ENCODE results near the gene MLLT10.

Gene MLLT10

GRCh38 chr10:21776883-21777282 is 242.9 kb downstream of the MLLT10 start:
- no peak overlapping the region for H3K4me3 ChIP-seq
- no peak for DNase-seq (ENCODE audit: low read depth, low spot score)
- H3K9me3 ChIP-seq (ENCODE audit: low read depth, low read length) = no peaks in the 10 kb centered on the region
- TF ChIP-seq POLR2AphosphoS5 (IDR thresholded peaks at IDR 0.05; ENCODE audit: borderline replicate concordance, low read depth, low read length) (no peak), FOXP2 (optimal IDR thresholded peaks at IDR 0.05; ENCODE audit: control extremely low read depth, extremely low read length, insufficient read depth) (no peak), EZH2 (IDR thresholded peaks at IDR 0.05) (no peak)
- no peak overlapping the region for H3K27ac ChIP-seq
- H3K9ac ChIP-seq (ENCODE audit: insufficient read length) = no peak overlapping the region
- no peaks in the 10 kb centered on the region for H3K36me3 ChIP-seq (ENCODE audit: insufficient read depth, low read length)

- no peak overlapping the region for H3K9ac ChIP-seq (ENCODE audit: insufficient read length)
- H3K4me3 ChIP-seq = no peak overlapping the region
- DNase-seq (ENCODE audit: low read depth, low spot score) = no peak
- no peak overlapping the region for H3K27ac ChIP-seq
- TF ChIP-seq EZH2 (IDR thresholded peaks at IDR 0.05) (no peak), FOXP2 (optimal IDR thresholded peaks at IDR 0.05; ENCODE audit: control extremely low read depth, extremely low read length, insufficient read depth) (no peak), POLR2AphosphoS5 (IDR thresholded peaks at IDR 0.05; ENCODE audit: borderline replicate concordance, low read depth, low read length) (no peak)
- H3K36me3 ChIP-seq (ENCODE audit: insufficient read depth, low read length) = no peaks in the 10 kb centered on the region
- no peaks in the 10 kb centered on the region for H3K9me3 ChIP-seq (ENCODE audit: low read depth, low read length)
These were observed 257.2 kb downstream of the MLLT10 start for GRCh38 chr10:21791276-21791675.
